DND-41 (cell line): ENCODE results near the gene KCNG3.

Source experiments
- ATAC-seq: fragments of 200-7000 bp; cut with Tn5 transposase; 3 replicates; pipeline ENCODE4 v1.9.1; 2021; ENCODE audit warnings: low read depth; ENCODE audit not compliant: insufficient read depth
- DNase-seq: peaks from one replicate; pipeline ENCODE4 v3.0.0-alpha.2; 2020
- H2AFZ ChIP-seq: 2 replicates; pipeline ENCODE4 v1.6.0; 2012; ENCODE audit warnings: low read depth, low read length
- H3K27ac ChIP-seq: 2 replicates; pipeline ENCODE4 v1.5.1; 2012; ENCODE audit warnings: low read length, inconsistent platforms
- H3K27me3 ChIP-seq: fragments of 200-600 bp; sonication (generic); 2 replicates; pipeline ENCODE4 v1.6.0; 2012; ENCODE audit warnings: low read length, mild to moderate bottlenecking, inconsistent platforms; ENCODE audit not compliant: insufficient read depth, poor library complexity
- H3K36me3 ChIP-seq: 2 replicates; pipeline ENCODE4 v1.5.1; 2012; ENCODE audit warnings: low read length, inconsistent platforms; ENCODE audit not compliant: insufficient read depth
- H3K4me1 ChIP-seq: 2 replicates; pipeline ENCODE4 v1.5.1; 2012; ENCODE audit warnings: mild to moderate bottlenecking, low read length; ENCODE audit not compliant: insufficient read depth
- H3K4me2 ChIP-seq: 2 replicates; pipeline ENCODE4 v1.6.0; 2012; ENCODE audit warnings: mild to moderate bottlenecking, moderate library complexity, low read length, inconsistent platforms; ENCODE audit not compliant: insufficient read depth
- H3K4me3 ChIP-seq, 2 experiments: fragments of 200-600 bp in 1 of 2; shearing (Covaris generic) in 1 of 2; 2 replicates each; pipeline ENCODE4 v1.5.1; 2012 to 2016; ENCODE audit warnings: inconsistent platforms in 2 of 2, low read length in 2 of 2, mild to moderate bottlenecking in 2 of 2, low read depth in 1 of 2, moderate library complexity in 1 of 2
- H3K79me2 ChIP-seq: 2 replicates; pipeline ENCODE4 v1.6.0; 2012; ENCODE audit warnings: low read length, inconsistent platforms; ENCODE audit not compliant: insufficient read depth
- H3K9ac ChIP-seq: 2 replicates; pipeline ENCODE4 v1.6.0; 2012; ENCODE audit warnings: low read depth, mild to moderate bottlenecking, inconsistent platforms, low read length, moderate library complexity
- H3K9me3 ChIP-seq: 2 replicates; pipeline ENCODE4 v1.5.1; 2012; ENCODE audit warnings: low read length, moderate library complexity, mild to moderate bottlenecking, inconsistent platforms; ENCODE audit not compliant: insufficient read depth, severe bottlenecking
- H4K20me1 ChIP-seq: 2 replicates; pipeline ENCODE4 v1.6.0; 2012; ENCODE audit warnings: low read length; ENCODE audit not compliant: insufficient read depth
- EZH2 ChIP-seq: IDR thresholded peaks from 3 replicates; pipeline ENCODE4 v1.6.1; 2012; ENCODE audit warnings: borderline replicate concordance, low read depth, mild to moderate bottlenecking, moderate library complexity, low read length, inconsistent platforms; ENCODE audit not compliant: severe bottlenecking
- TF ChIP-seq, protein P1 (sequence below): IDR thresholded peaks from 2 replicates; pipeline ENCODE4 v1.5.1; 2012; ENCODE audit warnings: borderline replicate concordance, low read length, moderate library complexity, mild to moderate bottlenecking; ENCODE audit not compliant: poor library complexity, severe bottlenecking; ENCODE audit errors: extremely low read depth

Gene KCNG3

GRCh38 chr2:42470706-42471105 lies 23.1 kb downstream of the KCNG3 start:
- Histone ChIP-seq H3K79me2 (no peaks in the 10 kb centered on the region), H3K9me3 (no peaks in the 10 kb centered on the region), H3K4me2 (no peak overlapping the region), H4K20me1 (no peaks in the 10 kb centered on the region), H2AFZ (no peak overlapping the region), H3K9ac (no peak overlapping the region), H3K27ac (no peak overlapping the region), H3K4me3 (no peak overlapping the region), H3K36me3 (no peaks in the 10 kb centered on the region), H3K27me3 (no peaks in the 10 kb centered on the region), H3K4me1 (no peaks in the 10 kb centered on the region)
- ATAC-seq = no peak
- no peak for DNase-seq
- TF ChIP-seq, protein P1, sequence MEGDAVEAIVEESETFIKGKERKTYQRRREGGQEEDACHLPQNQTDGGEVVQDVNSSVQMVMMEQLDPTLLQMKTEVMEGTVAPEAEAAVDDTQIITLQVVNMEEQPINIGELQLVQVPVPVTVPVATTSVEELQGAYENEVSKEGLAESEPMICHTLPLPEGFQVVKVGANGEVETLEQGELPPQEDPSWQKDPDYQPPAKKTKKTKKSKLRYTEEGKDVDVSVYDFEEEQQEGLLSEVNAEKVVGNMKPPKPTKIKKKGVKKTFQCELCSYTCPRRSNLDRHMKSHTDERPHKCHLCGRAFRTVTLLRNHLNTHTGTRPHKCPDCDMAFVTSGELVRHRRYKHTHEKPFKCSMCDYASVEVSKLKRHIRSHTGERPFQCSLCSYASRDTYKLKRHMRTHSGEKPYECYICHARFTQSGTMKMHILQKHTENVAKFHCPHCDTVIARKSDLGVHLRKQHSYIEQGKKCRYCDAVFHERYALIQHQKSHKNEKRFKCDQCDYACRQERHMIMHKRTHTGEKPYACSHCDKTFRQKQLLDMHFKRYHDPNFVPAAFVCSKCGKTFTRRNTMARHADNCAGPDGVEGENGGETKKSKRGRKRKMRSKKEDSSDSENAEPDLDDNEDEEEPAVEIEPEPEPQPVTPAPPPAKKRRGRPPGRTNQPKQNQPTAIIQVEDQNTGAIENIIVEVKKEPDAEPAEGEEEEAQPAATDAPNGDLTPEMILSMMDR = no peak
- TF ChIP-seq EZH2 = no peak

GRCh38 chr2:42464631-42465030 lies 29.2 kb downstream of the KCNG3 start:
- H2AFZ ChIP-seq = no peak overlapping the region
- no peaks in the 10 kb centered on the region for H3K27me3 ChIP-seq
- H3K36me3 ChIP-seq = no peaks in the 10 kb centered on the region
- no peaks in the 10 kb centered on the region for H3K9me3 ChIP-seq
- H3K4me1 ChIP-seq = no peaks in the 10 kb centered on the region
- H4K20me1 ChIP-seq = no peaks in the 10 kb centered on the region
- no peak overlapping the region for H3K27ac ChIP-seq
- H3K79me2 ChIP-seq = no peaks in the 10 kb centered on the region
- DNase-seq (no peak), ATAC-seq (no peak)
- TF ChIP-seq, protein P1 = no peak
- TF ChIP-seq EZH2 = no peak
- no peak overlapping the region for H3K4me2 ChIP-seq
- no peak overlapping the region for H3K4me3 ChIP-seq
- H3K9ac ChIP-seq = no peak overlapping the region

GRCh38 chr2:42463570-42463969 lies 30.2 kb downstream of the KCNG3 start:
- no peak overlapping the region for H3K9ac ChIP-seq
- no peak overlapping the region for H3K4me3 ChIP-seq
- no peaks in the 10 kb centered on the region for H3K9me3 ChIP-seq
- H4K20me1 ChIP-seq = no peaks in the 10 kb centered on the region
- H3K4me2 ChIP-seq = no peak overlapping the region
- no peaks in the 10 kb centered on the region for H3K27me3 ChIP-seq
- no peak overlapping the region for H3K27ac ChIP-seq
- H3K4me1 ChIP-seq = no peaks in the 10 kb centered on the region
- ATAC-seq (no peak), DNase-seq (no peak)
- H3K79me2 ChIP-seq = no peaks in the 10 kb centered on the region
- H3K36me3 ChIP-seq = no peaks in the 10 kb centered on the region
- TF ChIP-seq EZH2 = no peak
- TF ChIP-seq, protein P1 = no peak
- H2AFZ ChIP-seq = no peak overlapping the region

- no peak overlapping the region for H2AFZ ChIP-seq
- no peaks in the 10 kb centered on the region for H4K20me1 ChIP-seq
- no peaks in the 10 kb centered on the region for H3K9me3 ChIP-seq
- H3K27ac ChIP-seq = no peak overlapping the region
- H3K9ac ChIP-seq = no peak overlapping the region
- no peak for ATAC-seq
- no peaks in the 10 kb centered on the region for H3K27me3 ChIP-seq
- H3K79me2 ChIP-seq = no peaks in the 10 kb centered on the region
- DNase-seq = no peak
- H3K4me2 ChIP-seq = no peak overlapping the region
- TF ChIP-seq, protein P1 = no peak
- no peak for TF ChIP-seq EZH2
- no peaks in the 10 kb centered on the region for H3K36me3 ChIP-seq
- H3K4me3 ChIP-seq = no peak overlapping the region
- H3K4me1 ChIP-seq = no peaks in the 10 kb centered on the region
These were observed 34.5 kb downstream of the KCNG3 start for GRCh38 chr2:42459296-42459695.
